H9 (cell line): ENCODE data around the gene RBFOX1. TPM values are rescaled to one million over a fixed set of nuclear protein-coding genes. Genes with fewer than 3 reads are reported as not detected.

Experiments used
- DNase-seq: peaks from one replicate; pipeline ENCODE4 v3.0.0-alpha.2; 2017
- H2AFZ ChIP-seq: one replicate; pipeline ENCODE4 v1.6.1; 2013; ENCODE audit warnings: mild to moderate bottlenecking, low read length, control low read depth, moderate library complexity
- H2AK5ac ChIP-seq: 2 replicates; pipeline ENCODE4 v1.6.1; 2013; ENCODE audit warnings: low read length, control low read depth, mixed read lengths; ENCODE audit not compliant: insufficient read length
- H2BK120ac ChIP-seq: one replicate; pipeline ENCODE4 v1.6.1; 2013; ENCODE audit warnings: low read depth, mild to moderate bottlenecking, low read length, control low read depth, inconsistent platforms; ENCODE audit not compliant: poor library complexity, severe bottlenecking
- H2BK12ac ChIP-seq: 2 replicates; pipeline ENCODE4 v1.6.1; 2013; ENCODE audit warnings: low read length, control low read depth, mixed read lengths, low read depth; ENCODE audit not compliant: insufficient read length
- H2BK15ac ChIP-seq: 2 replicates; pipeline ENCODE4 v1.6.1; 2013; ENCODE audit warnings: low read depth, low read length, control low read depth
- H2BK20ac ChIP-seq: one replicate; pipeline ENCODE4 v1.6.1; 2013; ENCODE audit warnings: low read depth, mild to moderate bottlenecking, low read length, control low read depth, inconsistent platforms; ENCODE audit not compliant: poor library complexity, severe bottlenecking
- H2BK5ac ChIP-seq: 2 replicates; pipeline ENCODE4 v1.6.1; 2013; ENCODE audit warnings: low read length, control low read depth, mixed read lengths; ENCODE audit not compliant: insufficient read length
- H3K14ac ChIP-seq: 2 replicates; pipeline ENCODE4 v1.6.1; 2013; ENCODE audit warnings: low read length, control low read depth; ENCODE audit not compliant: insufficient read depth
- H3K18ac ChIP-seq: 2 replicates; pipeline ENCODE4 v1.6.1; 2013; ENCODE audit warnings: low read depth, mild to moderate bottlenecking, mixed read lengths, low read length, control low read depth; ENCODE audit not compliant: insufficient read length
- H3K23ac ChIP-seq: 2 replicates; pipeline ENCODE4 v1.6.1; 2013; ENCODE audit warnings: low read length, control low read depth, mixed read lengths, low read depth; ENCODE audit not compliant: insufficient read length
- H3K23me2 ChIP-seq: 2 replicates; pipeline ENCODE4 v1.6.1; 2013; ENCODE audit warnings: low read depth, mild to moderate bottlenecking, mixed read lengths, low read length, control low read depth; ENCODE audit not compliant: insufficient read length, poor library complexity, severe bottlenecking
- H3K27ac ChIP-seq: 2 replicates; pipeline ENCODE4 v1.5.1; 2013; ENCODE audit warnings: low read length, control low read depth, mixed read lengths, low read depth; ENCODE audit not compliant: insufficient read length
- H3K27me3 ChIP-seq: 2 replicates; pipeline ENCODE4 v1.6.1; 2013; ENCODE audit warnings: low read length, control low read depth, inconsistent platforms; ENCODE audit not compliant: insufficient read depth
- H3K4ac ChIP-seq: 2 replicates; pipeline ENCODE4 v1.6.1; 2013; ENCODE audit warnings: low read depth, mild to moderate bottlenecking, control low read depth, inconsistent platforms, low read length, moderate library complexity
- H3K4me1 ChIP-seq: 2 replicates; pipeline ENCODE4 v1.6.1; 2013; ENCODE audit warnings: low read length, control low read depth, inconsistent platforms; ENCODE audit not compliant: insufficient read depth
- H3K4me2 ChIP-seq: 2 replicates; pipeline ENCODE4 v1.6.1; 2013; ENCODE audit warnings: low read length, control low read depth, mixed read lengths; ENCODE audit not compliant: insufficient read length, insufficient read depth
- H3K56ac ChIP-seq: 2 replicates; pipeline ENCODE4 v1.6.1; 2013; ENCODE audit warnings: low read depth, mild to moderate bottlenecking, mixed read lengths, low read length, control low read depth; ENCODE audit not compliant: insufficient read length
- H3K79me1 ChIP-seq: 2 replicates; pipeline ENCODE4 v1.6.1; 2013; ENCODE audit warnings: low read depth, mild to moderate bottlenecking, moderate library complexity, low read length, control low read depth, inconsistent platforms; ENCODE audit not compliant: insufficient read depth, poor library complexity, severe bottlenecking
- H3K79me2 ChIP-seq: 2 replicates; pipeline ENCODE4 v1.6.1; 2013; ENCODE audit warnings: low read length, control low read depth, inconsistent platforms; ENCODE audit not compliant: insufficient read depth
- H3K9ac ChIP-seq: 2 replicates; pipeline ENCODE4 v1.6.1; 2013; ENCODE audit warnings: low read length, control low read depth, mixed read lengths; ENCODE audit not compliant: insufficient read length; ENCODE audit errors: extremely low read depth
- H3K9me3 ChIP-seq: one replicate; pipeline ENCODE4 v1.6.1; 2013; ENCODE audit warnings: low read depth, low read length, inconsistent platforms; ENCODE audit not compliant: control insufficient read depth
- H3T11ph ChIP-seq: one replicate; pipeline ENCODE4 v1.6.1; 2013; ENCODE audit warnings: mild to moderate bottlenecking, low read length, control low read depth, inconsistent platforms
- H4K20me1 ChIP-seq: one replicate; pipeline ENCODE4 v1.6.1; 2013; ENCODE audit not compliant: control insufficient read depth, insufficient read length, insufficient read depth
- H4K5ac ChIP-seq: 2 replicates; pipeline ENCODE4 v1.6.1; 2013; ENCODE audit warnings: low read depth, mild to moderate bottlenecking, mixed read lengths, low read length, control low read depth; ENCODE audit not compliant: insufficient read length
- H4K8ac ChIP-seq: replicated peaks from 2 replicates; pipeline ENCODE4 v1.6.1; 2013; ENCODE audit warnings: low read length, control low read depth, mixed read lengths, low read depth; ENCODE audit not compliant: insufficient read length
- H4K91ac ChIP-seq: 2 replicates; pipeline ENCODE4 v1.6.1; 2013; ENCODE audit warnings: low read depth, mild to moderate bottlenecking, moderate library complexity, mixed read lengths, low read length, control low read depth; ENCODE audit not compliant: insufficient read length
- H3K27ac Mint-ChIP-seq, 3 experiments: 2 replicates in 2 of 3; 3 replicates in 1 of 3; pipeline ENCODE4 v1.8.0; 2020 to 2021; ENCODE audit warnings: mixed read lengths in 3 of 3, mild to moderate bottlenecking in 1 of 3, moderate library complexity in 1 of 3
- H3K27me3 Mint-ChIP-seq: 2 replicates; pipeline ENCODE4 v1.8.0; 2021; ENCODE audit warnings: low read depth, mild to moderate bottlenecking, moderate library complexity, mixed read lengths
- H3K36me3 Mint-ChIP-seq, 3 experiments: 2 replicates in 2 of 3; 3 replicates in 1 of 3; pipeline ENCODE4 v1.8.0; 2020 to 2021; ENCODE audit warnings: low read depth in 3 of 3, mixed read lengths in 3 of 3; ENCODE audit not compliant: insufficient read depth in 1 of 3
- H3K4me1 Mint-ChIP-seq, 2 experiments: 2 replicates each; pipeline ENCODE4 v1.8.0; 2020; ENCODE audit warnings: mixed read lengths in 2 of 2
- H3K4me3 Mint-ChIP-seq, 2 experiments: 2 replicates in 1 of 2; 3 replicates in 1 of 2; pipeline ENCODE4 v1.8.0; 2020 to 2021; ENCODE audit warnings: mild to moderate bottlenecking in 2 of 2, mixed read lengths in 2 of 2, moderate library complexity in 1 of 2
- H3K9me3 Mint-ChIP-seq, 2 experiments: 2 replicates in 1 of 2; 3 replicates in 1 of 2; pipeline ENCODE4 v1.8.0; 2020; ENCODE audit warnings: mild to moderate bottlenecking in 2 of 2, mixed read lengths in 2 of 2, moderate library complexity in 1 of 2
- CTCF ChIP-seq: fragments of 200-600 bp; sonication (generic); conservative IDR thresholded peaks from 3 replicates; pipeline ENCODE4 v1.8.0; 2021; ENCODE audit warnings: antibody characterized with exemption, mild to moderate bottlenecking
- WGBS: extraction: QIAGEN DNeasy Blood & Tissue Kit; methylation state at CpG from one replicate; pipeline ENCODE4 v1.1.7; 2013; ENCODE audit warnings: missing lambda C conversion rate, low lambda C conversion rate, mixed read lengths; ENCODE audit not compliant: insufficient read length; ENCODE audit errors: extremely low coverage; 5-methylcytosine and 5-hydroxymethylcytosine counted together
- total RNA-seq: library from RNA; stranded (reverse); gene quantifications from 2 replicates; pipeline ENCODE4 v1.2.1, GENCODE V29; 2021

Gene RBFOX1
- total RNA-seq, 1 experiment from 2014 or later = 2.0 TPM

- no peak overlapping the region for H3T11ph ChIP-seq
- Mint-ChIP-seq H3K27ac (no peak overlapping the region), H3K4me3 (no peak overlapping the region), H3K9me3 (peaks cover 0 to 2% of the 10 kb centered on the region in 2 experiments; a peak in 2 of 5 replicates), H3K36me3 (peaks cover 0 to 3% (median 3%) of the 10 kb centered on the region in 3 experiments; a peak in 2 of 7 replicates), H3K4me1 (peaks cover 36 to 39% of the 10 kb centered on the region in 2 experiments), H3K27me3 (no peaks in the 10 kb centered on the region)
- no peak overlapping the region for H3K9ac ChIP-seq
- H3K23me2 ChIP-seq = no peaks in the 10 kb centered on the region
- no peak overlapping the region for H3K4ac ChIP-seq
- no peak overlapping the region for H4K5ac ChIP-seq
- no peaks in the 10 kb centered on the region for H3K79me2 ChIP-seq
- H4K91ac ChIP-seq = no peak overlapping the region
- H3K14ac ChIP-seq = no peak overlapping the region
- no CpG with 5 or more reads among the region's 11 CpGs for WGBS
- no peak overlapping the region for H2BK5ac ChIP-seq
- H3K4me2 ChIP-seq = no peak overlapping the region
- no peaks in the 10 kb centered on the region for H3K27me3 ChIP-seq
- no peak overlapping the region for H2AFZ ChIP-seq
- H2AK5ac ChIP-seq = no peak overlapping the region
- H2BK120ac ChIP-seq = no peak overlapping the region
- no peak overlapping the region for H2BK12ac ChIP-seq
- H3K27ac ChIP-seq = no peak overlapping the region
- no peak overlapping the region for H3K23ac ChIP-seq
- H3K79me1 ChIP-seq = no peaks in the 10 kb centered on the region
- DNase-seq = no peak
- peaks cover 17% of the 10 kb centered on the region; the same call in 1 of the 2 replicates for H3K4me1 ChIP-seq
- no peak overlapping the region for H2BK15ac ChIP-seq
- H3K9me3 ChIP-seq = no peaks in the 10 kb centered on the region
- no peak for TF ChIP-seq CTCF
- no peak overlapping the region for H2BK20ac ChIP-seq
- no peaks in the 10 kb centered on the region for H4K20me1 ChIP-seq
- H4K8ac ChIP-seq = no peak overlapping the region
- H3K56ac ChIP-seq = no peak overlapping the region
- H3K18ac ChIP-seq = no peak overlapping the region
Observed at GRCh38 chr16:7443648-7444365, 111.2 kb downstream of the RBFOX1 start.
